Measurements from ENCODE around the gene DUSP12.

Gene DUSP12

DNA sequence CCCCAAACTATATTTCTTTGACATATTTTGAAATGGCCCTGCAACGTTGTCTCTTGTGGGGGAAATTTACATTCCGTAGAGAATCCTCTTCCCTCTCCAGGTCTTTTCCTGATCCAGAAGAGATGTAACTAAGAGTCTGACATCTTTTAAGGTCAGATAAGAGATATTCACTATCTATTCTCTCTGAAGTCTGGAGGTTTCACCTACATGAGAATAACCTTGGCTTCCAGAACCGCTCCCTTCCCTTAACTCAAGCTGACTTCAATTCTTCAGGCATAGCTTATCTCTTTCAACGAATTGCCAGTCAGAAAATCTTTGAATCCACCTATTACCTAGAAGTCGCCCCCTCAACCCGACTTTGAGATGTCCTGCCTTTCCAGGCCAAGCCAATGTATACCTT, 18.3 kb upstream of the DUSP12 start:
- Histone ChIP-seq H3K4me3 (ENCODE audit: low read depth in 1 of 2, low read length in 1 of 2) (no peak overlapping the region), H3K27ac (no peak overlapping the region), H3K27me3 (peaks cover 75% of the 10 kb centered on the region), H3K36me3 (no peaks in the 10 kb centered on the region), H3K9me3 (no peaks in the 10 kb centered on the region), H3K4me1 (ENCODE audit: control insufficient read depth in 1 of 2, insufficient read depth in 1 of 2, low read depth in 1 of 2, low read length in 1 of 2) (peaks cover 12 to 13% of the 10 kb centered on the region in 2 experiments)
- TF ChIP-seq, protein P1, sequence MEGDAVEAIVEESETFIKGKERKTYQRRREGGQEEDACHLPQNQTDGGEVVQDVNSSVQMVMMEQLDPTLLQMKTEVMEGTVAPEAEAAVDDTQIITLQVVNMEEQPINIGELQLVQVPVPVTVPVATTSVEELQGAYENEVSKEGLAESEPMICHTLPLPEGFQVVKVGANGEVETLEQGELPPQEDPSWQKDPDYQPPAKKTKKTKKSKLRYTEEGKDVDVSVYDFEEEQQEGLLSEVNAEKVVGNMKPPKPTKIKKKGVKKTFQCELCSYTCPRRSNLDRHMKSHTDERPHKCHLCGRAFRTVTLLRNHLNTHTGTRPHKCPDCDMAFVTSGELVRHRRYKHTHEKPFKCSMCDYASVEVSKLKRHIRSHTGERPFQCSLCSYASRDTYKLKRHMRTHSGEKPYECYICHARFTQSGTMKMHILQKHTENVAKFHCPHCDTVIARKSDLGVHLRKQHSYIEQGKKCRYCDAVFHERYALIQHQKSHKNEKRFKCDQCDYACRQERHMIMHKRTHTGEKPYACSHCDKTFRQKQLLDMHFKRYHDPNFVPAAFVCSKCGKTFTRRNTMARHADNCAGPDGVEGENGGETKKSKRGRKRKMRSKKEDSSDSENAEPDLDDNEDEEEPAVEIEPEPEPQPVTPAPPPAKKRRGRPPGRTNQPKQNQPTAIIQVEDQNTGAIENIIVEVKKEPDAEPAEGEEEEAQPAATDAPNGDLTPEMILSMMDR (IDR thresholded peaks at IDR 0.05), result no peak

DNA sequence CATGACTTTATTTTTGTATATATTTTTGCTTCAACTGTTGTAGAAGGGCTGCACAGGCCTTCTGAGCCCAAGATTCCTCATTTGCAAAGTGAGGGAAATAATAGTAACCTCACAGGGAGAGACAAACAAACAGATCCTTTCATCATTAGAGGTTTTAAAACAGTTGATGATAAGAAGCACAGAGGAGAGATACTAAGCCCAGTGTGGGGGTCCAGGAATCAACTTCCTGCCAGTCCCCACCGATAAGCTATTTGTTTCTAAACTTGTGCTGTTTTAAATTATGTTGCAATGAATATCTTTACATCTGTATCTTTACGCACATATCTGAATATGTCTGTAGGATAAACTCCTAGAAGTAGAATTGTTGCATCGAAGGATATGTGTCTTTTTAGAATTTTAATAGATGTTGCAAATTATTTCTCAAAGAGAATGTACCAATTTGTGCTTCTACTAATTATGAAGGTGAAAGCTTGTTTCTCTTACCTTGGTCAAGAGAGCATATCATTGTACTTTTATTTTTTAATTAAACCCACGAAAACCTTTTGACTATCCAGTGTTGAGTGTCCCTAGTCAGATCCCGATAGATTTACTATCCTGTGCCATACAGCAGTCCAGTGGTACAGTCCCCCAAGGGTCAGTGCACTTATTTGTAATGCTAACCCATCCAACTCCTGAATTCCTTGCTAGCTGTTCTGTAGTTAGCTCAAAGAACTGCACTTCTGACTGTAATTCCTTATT, 17.4 kb upstream of the DUSP12 start:
- Histone ChIP-seq H3K4me1 (ENCODE audit: control insufficient read depth in 1 of 2, insufficient read depth in 1 of 2, low read depth in 1 of 2, low read length in 1 of 2) (peaks cover 5% of the 10 kb centered on the region in 2 experiments), H3K9me3 (no peaks in the 10 kb centered on the region), H3K27ac (no peak overlapping the region), H3K27me3 (peaks cover 71% of the 10 kb centered on the region), H3K4me3 (ENCODE audit: low read depth in 1 of 2, low read length in 1 of 2) (no peak overlapping the region), H3K36me3 (no peaks in the 10 kb centered on the region)
- TF ChIP-seq, protein P1 (IDR thresholded peaks at IDR 0.05), result no peak

DNA sequence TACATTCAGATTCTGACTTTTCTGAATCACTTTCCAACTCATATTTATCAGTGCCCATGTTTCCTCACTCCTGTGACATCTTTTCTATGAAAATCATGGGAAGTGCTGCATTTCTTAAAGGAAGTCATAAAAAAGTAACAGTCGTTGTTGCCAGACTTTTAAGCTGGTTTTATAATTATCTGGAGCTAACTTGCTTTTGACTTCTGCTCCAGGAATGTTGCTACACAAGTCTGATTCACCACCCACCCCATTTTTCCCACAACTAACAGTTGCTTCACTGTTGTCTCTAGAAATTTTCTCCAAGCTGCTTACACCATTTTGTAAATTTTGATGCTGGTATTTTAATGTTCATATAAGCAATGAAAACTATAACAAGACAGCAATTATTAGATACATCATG, 16.1 kb upstream of the DUSP12 start:
- TF ChIP-seq, protein P1 (IDR thresholded peaks at IDR 0.05), result no peak
- peaks cover 57% of the 10 kb centered on the region for H3K27me3 ChIP-seq
- H3K27ac ChIP-seq, result no peak overlapping the region
- H3K36me3 ChIP-seq, result no peaks in the 10 kb centered on the region
- no peak overlapping the region for H3K4me3 ChIP-seq (ENCODE audit: low read depth in 1 of 2, low read length in 1 of 2)
- no peaks in the 10 kb centered on the region for H3K9me3 ChIP-seq
- H3K4me1 ChIP-seq (ENCODE audit: control insufficient read depth in 1 of 2, insufficient read depth in 1 of 2, low read depth in 1 of 2, low read length in 1 of 2), result peaks cover 1 to 2% of the 10 kb centered on the region in 2 experiments

GRCh38 chr1:161735837-161736236, 13.7 kb upstream of the DUSP12 start:
- no peak overlapping the region for H3K4me3 ChIP-seq (ENCODE audit: low read depth in 1 of 2, low read length in 1 of 2)
- H3K9me3 ChIP-seq, result no peaks in the 10 kb centered on the region
- TF ChIP-seq, protein P1 (IDR thresholded peaks at IDR 0.05), result no peak
- H3K4me1 ChIP-seq (ENCODE audit: control insufficient read depth in 1 of 2, insufficient read depth in 1 of 2, low read depth in 1 of 2, low read length in 1 of 2), result peaks cover 24% of the 10 kb centered on the region in 2 experiments
- peaks cover 34% of the 10 kb centered on the region for H3K27me3 ChIP-seq
- H3K27ac ChIP-seq, result no peak overlapping the region
- no peaks in the 10 kb centered on the region for H3K36me3 ChIP-seq

GRCh38 chr1:161736335-161736969, 13.1 kb upstream of the DUSP12 start:
- H3K9me3 ChIP-seq, result no peaks in the 10 kb centered on the region
- H3K36me3 ChIP-seq, result no peaks in the 10 kb centered on the region
- H3K4me1 ChIP-seq (ENCODE audit: control insufficient read depth in 1 of 2, insufficient read depth in 1 of 2, low read depth in 1 of 2, low read length in 1 of 2), result peaks cover 30% of the 10 kb centered on the region in 2 experiments
- H3K27me3 ChIP-seq, result peaks cover 28% of the 10 kb centered on the region
- no peak overlapping the region for H3K27ac ChIP-seq
- TF ChIP-seq, protein P1 (IDR thresholded peaks at IDR 0.05), result no peak
- H3K4me3 ChIP-seq (ENCODE audit: low read depth in 1 of 2, low read length in 1 of 2), result no peak overlapping the region

Data from neutrophil (primary cell).